KMS-11 (cell line): Measurements from ENCODE around the gene DENND1A.

Source experiments
- H2AFZ ChIP-seq: fragments of 200-600 bp; sonication (generic); 2 replicates; pipeline ENCODE4 v1.6.1; 2016; ENCODE audit warnings: antibody characterized with exemption, mixed run types, low read depth
- H3K27ac ChIP-seq: fragments of 200-600 bp; sonication (generic); 2 replicates; pipeline ENCODE4 v1.6.1; 2016; ENCODE audit warnings: mild to moderate bottlenecking, mixed run types
- H3K27me3 ChIP-seq: fragments of 200-600 bp; sonication (generic); 2 replicates; pipeline ENCODE4 v1.6.1; 2017; ENCODE audit warnings: mild to moderate bottlenecking, low read depth, mixed run types, moderate library complexity; ENCODE audit not compliant: insufficient read depth
- H3K36me3 ChIP-seq: fragments of 200-600 bp; sonication (generic); 2 replicates; pipeline ENCODE4 v1.6.1; 2017; ENCODE audit warnings: mild to moderate bottlenecking, mixed run types; ENCODE audit not compliant: insufficient read depth
- H3K4me1 ChIP-seq: fragments of 200-600 bp; sonication (generic); 2 replicates; pipeline ENCODE4 v1.6.1; 2016; ENCODE audit warnings: mild to moderate bottlenecking, low read depth, mixed run types; ENCODE audit not compliant: poor library complexity, severe bottlenecking
- H3K4me2 ChIP-seq: fragments of 200-600 bp; sonication (generic); 2 replicates; pipeline ENCODE4 v1.7.0; 2016; ENCODE audit warnings: mild to moderate bottlenecking, mixed run types
- H3K4me3 ChIP-seq: fragments of 200-600 bp; sonication (generic); IDR thresholded peaks from 2 replicates; pipeline ENCODE4 v1.6.1; 2017; ENCODE audit warnings: low read depth, low read length, mixed read lengths; ENCODE audit not compliant: insufficient read depth
- H3K79me2 ChIP-seq: fragments of 200-600 bp; sonication (generic); 2 replicates; pipeline ENCODE4 v1.6.1; 2016; ENCODE audit warnings: low read depth, mixed run types; ENCODE audit not compliant: insufficient read depth
- H3K9ac ChIP-seq: fragments of 200-600 bp; sonication (generic); 2 replicates; pipeline ENCODE4 v1.6.1; 2016; ENCODE audit warnings: mild to moderate bottlenecking, mixed run types
- H4K20me1 ChIP-seq: fragments of 200-600 bp; sonication (generic); 2 replicates; pipeline ENCODE4 v1.6.1; 2016; ENCODE audit warnings: mild to moderate bottlenecking, mixed run types; ENCODE audit not compliant: insufficient read depth
- TF ChIP-seq, protein P1 (sequence below): fragments of 200-600 bp; sonication (generic); conservative IDR thresholded peaks from 2 replicates; pipeline ENCODE4 v1.6.1; 2017; ENCODE audit warnings: low read depth, mild to moderate bottlenecking, antibody characterized with exemption, low read length, moderate library complexity, mixed read lengths

Gene DENND1A

GRCh38 chr9:123382653-123383511, 547.0 kb downstream of the DENND1A start:
- H2AFZ ChIP-seq, result no peak overlapping the region
- no peaks in the 10 kb centered on the region for H3K36me3 ChIP-seq
- TF ChIP-seq, protein P1, sequence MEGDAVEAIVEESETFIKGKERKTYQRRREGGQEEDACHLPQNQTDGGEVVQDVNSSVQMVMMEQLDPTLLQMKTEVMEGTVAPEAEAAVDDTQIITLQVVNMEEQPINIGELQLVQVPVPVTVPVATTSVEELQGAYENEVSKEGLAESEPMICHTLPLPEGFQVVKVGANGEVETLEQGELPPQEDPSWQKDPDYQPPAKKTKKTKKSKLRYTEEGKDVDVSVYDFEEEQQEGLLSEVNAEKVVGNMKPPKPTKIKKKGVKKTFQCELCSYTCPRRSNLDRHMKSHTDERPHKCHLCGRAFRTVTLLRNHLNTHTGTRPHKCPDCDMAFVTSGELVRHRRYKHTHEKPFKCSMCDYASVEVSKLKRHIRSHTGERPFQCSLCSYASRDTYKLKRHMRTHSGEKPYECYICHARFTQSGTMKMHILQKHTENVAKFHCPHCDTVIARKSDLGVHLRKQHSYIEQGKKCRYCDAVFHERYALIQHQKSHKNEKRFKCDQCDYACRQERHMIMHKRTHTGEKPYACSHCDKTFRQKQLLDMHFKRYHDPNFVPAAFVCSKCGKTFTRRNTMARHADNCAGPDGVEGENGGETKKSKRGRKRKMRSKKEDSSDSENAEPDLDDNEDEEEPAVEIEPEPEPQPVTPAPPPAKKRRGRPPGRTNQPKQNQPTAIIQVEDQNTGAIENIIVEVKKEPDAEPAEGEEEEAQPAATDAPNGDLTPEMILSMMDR, result no peak
- no peaks in the 10 kb centered on the region for H4K20me1 ChIP-seq
- no peaks in the 10 kb centered on the region for H3K79me2 ChIP-seq
- no peak overlapping the region for H3K4me3 ChIP-seq
- no peaks in the 10 kb centered on the region for H3K27me3 ChIP-seq
- H3K9ac ChIP-seq, result no peak overlapping the region
- H3K4me1 ChIP-seq, result no peaks in the 10 kb centered on the region
- H3K27ac ChIP-seq, result no peak overlapping the region
- H3K4me2 ChIP-seq, result no peak overlapping the region

- H3K4me2 ChIP-seq, result no peak overlapping the region
- H4K20me1 ChIP-seq, result no peaks in the 10 kb centered on the region
- H3K27me3 ChIP-seq, result no peaks in the 10 kb centered on the region; the same call in 1 of the 2 replicates
- H3K4me1 ChIP-seq, result no peaks in the 10 kb centered on the region
- TF ChIP-seq, protein P1, result no peak
- H3K27ac ChIP-seq, result no peak overlapping the region
- no peak overlapping the region for H3K9ac ChIP-seq
- H3K79me2 ChIP-seq, result no peaks in the 10 kb centered on the region
- H3K36me3 ChIP-seq, result no peaks in the 10 kb centered on the region
- H3K4me3 ChIP-seq, result no peak overlapping the region
- no peak overlapping the region for H2AFZ ChIP-seq
Measured at GRCh38 chr9:123380852-123381705, 548.8 kb downstream of the DENND1A start.

DNA sequence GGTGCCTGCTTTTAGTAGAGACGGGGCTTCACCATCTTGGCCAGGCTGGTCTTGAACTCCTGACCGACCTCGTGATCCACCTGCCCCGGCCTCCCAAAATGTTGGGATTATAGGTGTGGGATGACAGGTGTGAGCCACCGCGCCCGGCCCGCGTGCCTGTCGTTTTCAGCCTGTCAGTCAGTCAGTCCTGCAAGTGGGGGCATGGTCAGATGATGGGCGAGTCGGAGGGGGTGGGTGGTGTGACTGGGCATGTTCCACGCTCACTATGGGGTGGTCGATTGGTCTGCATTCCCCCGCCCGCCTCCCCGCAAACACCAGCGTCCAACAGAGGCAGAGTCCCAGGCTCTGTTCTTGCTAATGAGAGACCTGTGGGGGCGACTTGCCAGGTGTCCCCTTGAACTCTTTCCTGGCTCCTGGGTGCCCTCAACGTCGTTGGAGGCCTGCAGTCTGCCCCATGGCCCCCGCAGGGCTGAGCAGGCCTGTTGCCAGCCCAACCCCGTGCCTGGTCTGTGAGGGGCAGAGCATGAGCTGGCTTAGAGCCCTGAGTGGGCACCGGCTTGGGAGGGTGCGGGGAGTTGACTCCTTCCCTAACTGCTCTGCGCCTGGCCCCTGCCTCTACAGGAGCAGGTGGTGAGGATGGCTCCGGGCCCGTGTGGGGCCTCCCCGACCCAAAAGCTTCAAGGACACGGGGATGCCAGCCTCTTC, 550.8 kb downstream of the DENND1A start:
- Histone ChIP-seq H3K4me1 (no peaks in the 10 kb centered on the region), H4K20me1 (no peaks in the 10 kb centered on the region), H3K4me2 (no peak overlapping the region), H3K9ac (no peak overlapping the region), H3K27ac (no peak overlapping the region), H3K27me3 (peaks cover 6% of the 10 kb centered on the region; the same call in 1 of the 2 replicates), H3K4me3 (no peak overlapping the region), H3K79me2 (no peaks in the 10 kb centered on the region), H3K36me3 (no peaks in the 10 kb centered on the region), H2AFZ (no peak overlapping the region)
- TF ChIP-seq, protein P1, result no peak

DNA sequence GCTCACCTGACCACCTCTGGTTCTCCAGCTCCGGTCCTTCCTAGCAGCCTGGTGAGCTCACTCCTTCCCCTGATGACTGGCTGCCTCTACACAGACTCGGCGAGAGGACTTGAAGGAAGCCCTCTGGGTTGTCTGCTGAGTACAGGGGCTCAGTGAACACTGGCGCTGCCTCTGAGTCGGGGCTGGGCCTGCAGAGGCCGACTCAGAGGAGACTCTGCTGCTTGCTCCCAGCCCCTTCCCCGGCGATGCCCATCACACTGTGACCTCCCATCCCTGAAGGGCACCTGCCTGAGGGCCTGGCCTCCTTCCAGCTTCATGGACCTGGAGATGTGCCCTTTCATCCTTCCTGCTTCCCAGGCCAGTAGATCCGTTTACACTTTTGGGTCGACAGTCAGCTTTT, 551.9 kb downstream of the DENND1A start:
- H3K27me3 ChIP-seq, result peaks cover 10% of the 10 kb centered on the region; the same call in 1 of the 2 replicates
- H3K9ac ChIP-seq, result no peak overlapping the region
- no peak overlapping the region for H3K4me3 ChIP-seq
- no peaks in the 10 kb centered on the region for H3K79me2 ChIP-seq
- H3K4me2 ChIP-seq, result no peak overlapping the region
- H3K36me3 ChIP-seq, result no peaks in the 10 kb centered on the region
- TF ChIP-seq, protein P1, result no peak
- no peak overlapping the region for H2AFZ ChIP-seq
- H3K4me1 ChIP-seq, result no peaks in the 10 kb centered on the region
- H3K27ac ChIP-seq, result no peak overlapping the region
- no peaks in the 10 kb centered on the region for H4K20me1 ChIP-seq
